ENCODE measurements around the gene FAM98B.

- no peak for TF ChIP-seq CTCF (IDR thresholded peaks at IDR 0.05)
- TF ChIP-seq POLR2A (IDR thresholded peaks at IDR 0.05) = no peak
Measured at GRCh38 chr15:38482572-38482971, 28.6 kb downstream of the FAM98B start.
